Breast epithelium (tissue), 3 donors: ENCODE measurements around the gene MTCL1.

Experiments
- CTCF ChIP-seq, 3 donors: fragments of 450-650 bp; IDR thresholded peaks; one replicate each; pipeline ENCODE4 v1.5.1; 2016 to 2017; ENCODE audit warnings: antibody characterized with exemption in 3 of 3, mild to moderate bottlenecking in 3 of 3, moderate library complexity in 3 of 3
- POLR2A ChIP-seq: fragments of 450-650 bp; IDR thresholded peaks from one replicate; pipeline ENCODE4 v1.6.1; 2016; ENCODE audit warnings: antibody characterized with exemption, mild to moderate bottlenecking, moderate library complexity
- POLR2AphosphoS5 ChIP-seq, 3 donors: sonication (generic); formaldehyde crosslinking; IDR thresholded peaks; one replicate each; pipeline ENCODE4 v1.6.1; 2017; ENCODE audit warnings: antibody characterized with exemption in 3 of 3

- TF ChIP-seq CTCF (IDR thresholded peaks at IDR 0.05) (no peak), POLR2A (no peak), POLR2AphosphoS5 (IDR thresholded peaks at IDR 0.05) (no peak)
Observed at GRCh38 chr18:8705961-8706790, 820 bp downstream of the MTCL1 start.
